ENCODE data around the gene FRMD4A.
"Not testable (repeated sequence)": the region's sequence is repeated elsewhere in the genome, so short reads cannot be mapped to it uniquely, and the experiment has no call there.

FRMD4A gene

GRCh38 chr10:13957856-13958255, 372.9 kb downstream of the FRMD4A start:
- TF ChIP-seq CTCF (conservative IDR thresholded peaks at IDR 0.05; ENCODE audit: control insufficient read depth, insufficient read depth, low read depth, low read length) = no peak
- DNase-seq (ENCODE audit: low read depth) = no peak
- H3K4me3 ChIP-seq (ENCODE audit: control insufficient read depth, low read depth, low read length) = no peak overlapping the region

GRCh38 chr10:13956826-13957225, 373.9 kb downstream of the FRMD4A start:
- TF ChIP-seq CTCF (conservative IDR thresholded peaks at IDR 0.05; ENCODE audit: control insufficient read depth, insufficient read depth, low read depth, low read length) = peak; percentile 52
- no peak overlapping the region for H3K4me3 ChIP-seq (ENCODE audit: control insufficient read depth, low read depth, low read length)
- peak; percentile 83 for DNase-seq (ENCODE audit: low read depth)

- H3K4me3 ChIP-seq (ENCODE audit: control insufficient read depth, low read depth, low read length) = no peak overlapping the region
- DNase-seq (ENCODE audit: low read depth) = no peak
- TF ChIP-seq CTCF (conservative IDR thresholded peaks at IDR 0.05; ENCODE audit: control insufficient read depth, insufficient read depth, low read depth, low read length) = no peak
These were observed 375.2 kb downstream of the FRMD4A start for GRCh38 chr10:13955409-13956068.

GRCh38 chr10:13954195-13954594, 376.5 kb downstream of the FRMD4A start:
- not testable (repeated sequence) for DNase-seq (ENCODE audit: low read depth)

GRCh38 chr10:13953371-13953770, 377.4 kb downstream of the FRMD4A start:
- TF ChIP-seq CTCF (conservative IDR thresholded peaks at IDR 0.05; ENCODE audit: control insufficient read depth, insufficient read depth, low read depth, low read length) = no peak
- no peak overlapping the region for H3K4me3 ChIP-seq (ENCODE audit: control insufficient read depth, low read depth, low read length)
- DNase-seq (ENCODE audit: low read depth) = peak; percentile 62

More at GRCh38 chr10:13954195-13954594, 376.5 kb downstream of the FRMD4A start:
- H3K4me3 ChIP-seq (ENCODE audit: control insufficient read depth, low read depth, low read length) = not testable (repeated sequence)

GRCh38 chr10:13950543-13950939, 380.2 kb downstream of the FRMD4A start:
- DNase-seq (ENCODE audit: low read depth) = no peak
- H3K4me3 ChIP-seq (ENCODE audit: control insufficient read depth, low read depth, low read length) = no peak overlapping the region
- TF ChIP-seq CTCF (conservative IDR thresholded peaks at IDR 0.05; ENCODE audit: control insufficient read depth, insufficient read depth, low read depth, low read length) = no peak

GRCh38 chr10:13949844-13950542, 380.7 kb downstream of the FRMD4A start:
- peak; percentile 92 for DNase-seq (ENCODE audit: low read depth)
- TF ChIP-seq CTCF (conservative IDR thresholded peaks at IDR 0.05; ENCODE audit: control insufficient read depth, insufficient read depth, low read depth, low read length) = no peak
- no peak overlapping the region for H3K4me3 ChIP-seq (ENCODE audit: control insufficient read depth, low read depth, low read length)
